ENCODE measurements around the gene ERMAP.

DNA sequence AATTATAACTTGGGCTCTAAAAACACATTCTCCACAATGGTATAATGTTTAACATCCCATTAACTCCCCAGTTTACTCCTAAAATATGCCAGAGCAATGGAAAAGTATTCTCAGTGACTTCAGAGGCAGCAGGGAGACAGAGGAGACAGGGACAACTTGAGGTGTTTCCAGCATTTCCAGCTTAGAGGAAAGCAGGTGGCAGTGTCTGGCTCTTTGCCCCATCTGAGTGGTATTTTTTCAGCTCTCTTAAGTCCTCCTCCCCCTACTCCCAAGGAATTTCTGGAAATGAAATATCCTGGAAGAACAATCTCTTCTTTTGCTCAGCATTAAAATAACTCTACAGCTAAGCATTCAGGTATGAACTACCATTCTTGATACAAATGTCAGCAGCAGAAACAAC is 10.8 kb upstream of the ERMAP start:
- no peak for TF ChIP-seq SUZ12 (IDR thresholded peaks at IDR 0.05; ENCODE audit: extremely low read depth, insufficient read depth, insufficient read length)
- no peak for TF ChIP-seq ZNF274 (IDR thresholded peaks at IDR 0.05; ENCODE audit: low read depth, low read length)

Data from NT2/D1 (cell line).